AG09319 (cell line): Measurements from ENCODE around the gene DAP.
"Not testable (repeated sequence)": the region's sequence is repeated elsewhere in the genome, so short reads cannot be mapped to it uniquely, and the experiment has no call there.

Source experiments
- DNase-seq: peaks from one replicate; pipeline ENCODE4 v3.0.0-alpha.2; 2010; ENCODE audit warnings: low read depth; ENCODE audit errors: extremely low read depth
- TF ChIP-seq, protein P1 (sequence below): IDR thresholded peaks from 2 replicates; pipeline ENCODE4 v1.5.1; 2011; ENCODE audit warnings: low read depth, mild to moderate bottlenecking, inconsistent platforms, low read length, moderate library complexity

DAP gene

GRCh38 chr5:10633271-10634049 is 127.6 kb downstream of the DAP start:
- no peak for DNase-seq
- TF ChIP-seq, protein P1, sequence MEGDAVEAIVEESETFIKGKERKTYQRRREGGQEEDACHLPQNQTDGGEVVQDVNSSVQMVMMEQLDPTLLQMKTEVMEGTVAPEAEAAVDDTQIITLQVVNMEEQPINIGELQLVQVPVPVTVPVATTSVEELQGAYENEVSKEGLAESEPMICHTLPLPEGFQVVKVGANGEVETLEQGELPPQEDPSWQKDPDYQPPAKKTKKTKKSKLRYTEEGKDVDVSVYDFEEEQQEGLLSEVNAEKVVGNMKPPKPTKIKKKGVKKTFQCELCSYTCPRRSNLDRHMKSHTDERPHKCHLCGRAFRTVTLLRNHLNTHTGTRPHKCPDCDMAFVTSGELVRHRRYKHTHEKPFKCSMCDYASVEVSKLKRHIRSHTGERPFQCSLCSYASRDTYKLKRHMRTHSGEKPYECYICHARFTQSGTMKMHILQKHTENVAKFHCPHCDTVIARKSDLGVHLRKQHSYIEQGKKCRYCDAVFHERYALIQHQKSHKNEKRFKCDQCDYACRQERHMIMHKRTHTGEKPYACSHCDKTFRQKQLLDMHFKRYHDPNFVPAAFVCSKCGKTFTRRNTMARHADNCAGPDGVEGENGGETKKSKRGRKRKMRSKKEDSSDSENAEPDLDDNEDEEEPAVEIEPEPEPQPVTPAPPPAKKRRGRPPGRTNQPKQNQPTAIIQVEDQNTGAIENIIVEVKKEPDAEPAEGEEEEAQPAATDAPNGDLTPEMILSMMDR: no peak

- TF ChIP-seq, protein P1: no peak
- no peak for DNase-seq
Observed at GRCh38 chr5:10632110-10632761, 128.8 kb downstream of the DAP start.

DNA sequence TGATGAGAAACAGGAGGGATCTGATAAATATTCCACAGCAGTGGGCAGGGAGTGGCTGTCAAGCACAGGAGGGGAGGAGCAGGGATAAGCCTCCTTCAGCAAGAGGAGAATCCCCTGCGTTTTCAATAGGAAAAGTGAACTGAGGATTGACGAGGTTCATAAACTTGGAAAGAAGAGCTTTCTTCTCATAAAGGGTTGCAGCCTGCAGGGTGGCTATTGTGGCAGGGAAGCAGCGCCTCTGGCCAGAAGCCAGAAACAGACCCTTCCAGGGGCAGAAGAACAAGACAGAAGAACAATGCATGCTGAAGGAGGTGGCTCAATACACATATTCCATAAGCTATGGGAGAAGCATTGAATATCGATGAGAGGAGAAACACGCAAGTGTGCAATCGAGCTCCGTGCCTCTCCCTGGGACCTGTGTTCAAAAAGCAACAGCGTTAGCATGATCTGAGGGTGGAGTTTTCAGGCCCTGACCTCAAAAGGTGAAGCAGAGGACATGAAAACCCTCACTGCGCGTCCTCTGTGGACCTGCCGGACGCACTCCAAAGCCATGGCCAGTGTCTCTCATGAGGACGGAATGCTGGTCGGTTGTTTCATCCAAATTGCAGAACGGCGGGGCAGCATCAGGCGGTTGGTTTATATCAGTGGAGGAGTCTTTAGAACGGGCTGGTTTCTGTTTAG is 129.6 kb downstream of the DAP start:
- no peak for DNase-seq

DNA sequence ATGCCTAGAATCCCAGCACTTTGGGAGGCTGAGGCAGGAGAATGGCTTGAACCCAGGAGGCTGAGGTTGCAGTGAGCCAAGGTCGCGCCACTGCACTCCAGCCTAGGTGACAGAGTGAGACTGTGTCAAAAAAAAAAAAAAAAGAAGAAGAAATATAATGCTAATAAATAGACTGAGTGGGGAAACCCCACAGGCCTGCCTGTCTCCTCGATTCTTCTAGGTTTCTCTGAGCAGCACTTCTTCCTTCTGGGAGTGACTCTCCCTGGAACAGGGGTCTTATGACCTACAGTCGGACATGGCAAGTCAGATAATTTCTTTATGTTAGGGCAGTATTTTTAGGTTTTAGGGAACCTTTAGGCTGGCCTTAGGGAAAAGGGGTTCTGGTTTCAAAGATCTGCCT is 130.3 kb downstream of the DAP start:
- not testable (repeated sequence) for DNase-seq

More for the DNA sequence above, 129.6 kb downstream of the DAP start:
- TF ChIP-seq, protein P1: no peak

- TF ChIP-seq, protein P1: no peak
- DNase-seq: no peak
Observed at GRCh38 chr5:10630126-10630525, 130.9 kb downstream of the DAP start.

DNA sequence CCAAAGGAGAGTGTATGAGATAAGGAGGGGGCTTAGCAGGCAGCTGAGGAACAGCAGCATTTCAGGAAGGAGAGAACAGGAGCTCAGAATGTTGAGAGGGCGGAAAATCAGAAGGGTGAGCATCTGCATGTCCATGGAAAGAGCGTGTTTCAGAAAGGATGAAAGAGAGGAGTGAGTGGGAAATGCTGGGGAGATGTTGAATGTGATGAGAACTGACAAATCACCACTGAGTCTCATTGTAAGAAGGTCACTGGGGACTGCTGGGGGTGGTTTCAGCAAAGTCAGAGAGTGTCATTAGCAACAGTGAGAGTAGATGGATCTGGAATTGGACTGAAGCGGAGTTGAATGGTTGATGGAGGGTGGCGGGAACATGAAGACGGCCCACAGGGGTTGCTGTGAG is 131.4 kb downstream of the DAP start:
- DNase-seq: no peak
- TF ChIP-seq, protein P1: no peak
